ENCODE data around the gene RCOR1.

DNA sequence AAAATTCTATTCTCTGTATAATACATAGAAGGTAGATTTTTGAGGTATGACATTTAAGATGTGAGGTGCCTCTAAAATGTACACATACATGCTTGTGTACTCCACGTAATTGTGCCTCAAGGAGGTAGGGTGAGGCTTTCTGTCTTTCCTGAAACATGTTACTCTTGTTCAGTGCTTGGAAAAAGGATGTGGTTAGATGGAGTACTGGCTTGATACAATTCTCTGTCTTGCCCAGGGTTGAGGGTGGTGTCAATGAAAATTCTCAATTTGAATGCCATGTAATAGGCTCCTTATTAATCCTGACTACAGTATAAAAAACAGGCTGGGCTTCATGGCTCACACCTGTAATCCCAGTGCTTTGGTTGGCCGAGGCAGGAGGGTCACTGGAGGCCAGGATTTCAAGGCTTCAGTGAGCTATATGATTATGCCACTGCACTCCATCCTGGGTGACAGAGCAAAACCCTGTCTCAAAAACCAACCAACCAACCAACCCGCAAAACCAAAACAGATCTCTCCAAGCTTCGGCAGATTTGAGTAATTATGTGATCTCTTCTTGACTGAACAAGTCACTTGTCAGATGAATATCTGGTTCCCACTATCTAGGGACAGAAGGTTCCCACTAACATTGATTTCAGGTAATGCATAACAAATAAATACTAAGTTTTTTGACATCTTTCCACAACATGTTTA lies 41.6 kb downstream of the RCOR1 start:
- TF ChIP-seq CTCF (IDR thresholded peaks at IDR 0.05; ENCODE audit: insufficient read depth, low read length, poor library complexity, severe bottlenecking) (no peak), EZH2phosphoT487 (conservative IDR thresholded peaks at IDR 0.05; ENCODE audit: low read length) (no peak)
